ENCODE measurements around the gene CDCA3.
"Not testable (repeated sequence)": the region's sequence is repeated elsewhere in the genome, so short reads cannot be mapped to it uniquely, and the experiment has no call there.

CDCA3 gene

DNA sequence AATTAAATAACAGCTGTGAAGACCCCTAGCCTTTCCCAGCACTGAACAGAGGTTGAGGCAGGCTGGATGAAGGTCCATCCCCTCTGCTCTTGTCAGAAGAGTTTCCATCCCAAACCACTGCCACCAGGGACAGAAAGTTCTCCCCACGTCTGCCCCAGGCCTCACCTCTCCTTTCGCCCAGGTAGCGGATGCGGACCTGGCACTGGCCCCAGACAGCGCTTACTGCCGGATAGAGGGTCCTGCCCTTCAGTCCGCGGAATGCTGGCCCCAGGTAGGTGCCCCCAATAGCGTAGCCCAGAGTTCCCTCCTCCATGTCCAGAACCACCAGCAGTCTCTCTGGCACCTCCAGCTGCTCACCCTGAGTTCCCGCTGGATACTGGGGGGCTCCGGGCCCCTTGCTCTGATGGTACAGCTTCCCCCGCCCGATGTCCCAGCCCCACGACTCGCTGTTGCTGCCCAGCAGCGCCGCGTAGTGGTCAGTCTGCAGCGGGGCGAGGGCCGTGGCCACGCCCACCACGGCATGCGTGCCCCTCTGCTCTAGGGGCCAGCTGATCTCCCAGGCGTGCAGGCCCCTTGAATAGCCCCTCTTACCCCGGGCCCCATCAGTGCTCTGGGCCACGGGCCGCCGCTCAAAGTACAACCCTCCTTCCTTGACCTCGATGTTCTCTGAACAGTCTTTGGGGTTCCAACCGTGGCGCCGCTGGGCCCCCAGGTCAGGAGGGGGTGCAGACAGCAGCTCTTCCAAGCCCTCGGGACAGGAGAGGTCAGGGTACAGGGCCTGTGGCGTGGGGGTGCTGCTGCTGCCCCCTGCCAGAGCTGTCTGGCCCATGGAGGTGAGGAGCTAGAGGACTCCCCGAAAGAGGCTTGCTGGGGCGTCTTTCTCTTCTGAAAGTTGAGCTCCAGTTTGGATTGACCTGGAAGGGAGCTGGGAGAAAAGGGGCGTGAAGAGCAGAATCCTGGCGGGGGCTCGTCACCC, 21.3 kb upstream of the CDCA3 start:
- DNase-seq, result peak; percentile 82

DNA sequence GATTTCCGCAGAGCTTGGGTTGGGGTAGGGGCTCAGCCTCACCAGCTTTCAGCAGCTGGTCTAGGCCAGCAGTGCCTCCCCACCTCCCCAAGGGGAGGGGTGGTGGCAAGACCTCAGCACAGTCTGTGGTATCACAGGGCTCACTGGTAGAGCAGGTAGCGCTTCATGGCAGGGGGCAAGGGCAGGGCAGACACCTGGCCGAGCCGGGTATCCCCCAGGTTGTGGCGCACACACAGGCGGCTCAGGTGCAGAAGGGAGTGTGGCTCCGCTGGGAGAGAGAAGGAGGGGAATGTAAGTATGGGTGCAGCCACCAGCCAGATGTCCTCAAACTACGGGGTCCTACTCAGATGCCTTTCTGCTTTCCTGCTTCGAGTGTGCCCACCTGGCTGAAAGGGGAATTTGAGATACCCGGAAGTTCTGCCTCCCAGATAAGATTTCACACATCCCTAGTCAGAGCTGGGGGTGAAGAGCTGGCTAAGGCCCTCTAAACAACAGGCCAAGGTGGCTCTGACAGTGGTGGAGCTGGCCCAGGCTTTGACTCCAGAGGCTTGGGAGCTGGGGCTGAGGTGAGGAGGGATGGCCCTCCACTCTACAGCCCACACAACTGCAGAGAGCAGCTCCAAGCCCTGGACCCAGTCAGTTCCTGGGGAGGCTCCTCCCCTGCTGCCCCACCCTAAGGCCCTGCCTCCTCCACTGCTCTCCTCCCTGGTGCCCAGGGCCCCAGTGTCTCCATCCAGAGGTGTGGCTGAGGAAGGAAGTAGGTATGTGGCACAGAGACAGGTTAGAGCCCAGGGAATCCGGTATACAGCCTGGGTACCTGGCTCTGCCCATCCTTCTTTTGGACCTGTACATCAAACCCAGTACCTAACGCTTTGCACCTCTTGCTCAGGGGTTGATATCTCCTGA, 20.2 kb upstream of the CDCA3 start:
- no peak for DNase-seq

GRCh38 chr12:6870304-6870703, 19.2 kb upstream of the CDCA3 start:
- not testable (repeated sequence) for DNase-seq

GRCh38 chr12:6869049-6870021, 18.2 kb upstream of the CDCA3 start:
- peak; percentile 79 for DNase-seq

- no peak for DNase-seq
Observed at GRCh38 chr12:6868211-6869048, 17.3 kb upstream of the CDCA3 start.

GRCh38 chr12:6867413-6868210, 16.5 kb upstream of the CDCA3 start, which contains the start of gene TPI1:
Gene TPI1 (plus strand): TSS chr12:6867531. CDS start chr12:6867567, 36 bp downstream.
- peak; percentile 82 for DNase-seq

DNA sequence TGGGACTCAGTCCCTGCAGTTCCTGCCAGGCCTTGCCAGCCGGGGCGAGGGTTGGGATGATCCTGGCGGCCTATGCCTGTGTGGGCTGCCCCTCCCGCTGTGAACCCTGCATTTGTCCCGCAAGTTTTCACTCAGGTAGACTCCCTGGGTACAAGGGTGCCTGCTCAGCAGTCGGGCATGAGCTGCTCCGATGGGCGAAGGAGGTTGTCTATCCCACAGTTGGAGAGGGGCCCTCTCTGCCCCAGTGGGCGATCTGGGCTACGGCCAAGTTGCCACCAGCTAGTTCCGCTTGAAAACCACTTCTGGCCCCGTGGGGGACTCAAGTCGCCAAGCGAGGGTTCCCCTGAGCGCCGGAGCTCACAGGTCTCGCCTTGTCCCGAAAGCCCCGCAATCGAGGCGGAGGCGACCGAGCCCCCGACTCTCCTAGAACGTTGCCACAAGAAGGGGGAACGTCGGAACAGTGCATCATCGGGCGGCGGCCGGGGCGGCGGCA, 15.9 kb upstream of the CDCA3 start:
- DNase-seq, result no peak

GRCh38 chr12:6866163-6866919, 15.3 kb upstream of the CDCA3 start:
- no peak for DNase-seq

DNA sequence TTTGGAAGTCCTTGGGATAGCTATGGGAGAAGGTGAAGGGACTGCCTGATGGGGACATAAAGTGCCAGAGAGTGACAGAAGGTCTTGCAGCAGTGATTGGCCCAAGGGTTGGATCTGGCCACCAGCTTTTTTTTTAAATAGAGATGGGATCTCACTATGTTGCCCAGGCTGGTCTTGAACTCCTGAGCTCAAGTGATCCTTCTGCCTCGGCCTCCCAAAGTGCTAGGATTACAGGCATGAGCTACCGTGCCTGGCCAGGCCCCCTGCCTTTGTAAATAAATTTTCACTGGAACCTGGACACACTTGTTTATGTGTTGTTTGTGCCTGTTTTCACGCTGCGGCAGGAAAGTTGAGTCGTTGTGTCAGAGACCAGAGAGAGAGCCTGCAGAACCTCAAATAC, 14.2 kb upstream of the CDCA3 start:
- DNase-seq, result not testable (repeated sequence)

GRCh38 chr12:6863586-6864321, 12.7 kb upstream of the CDCA3 start:
- no peak for DNase-seq

- no peak for DNase-seq
Observed at GRCh38 chr12:6863033-6863432, 11.9 kb upstream of the CDCA3 start.

GRCh38 chr12:6861391-6861790, 10.3 kb upstream of the CDCA3 start:
- DNase-seq, result no peak

DNA sequence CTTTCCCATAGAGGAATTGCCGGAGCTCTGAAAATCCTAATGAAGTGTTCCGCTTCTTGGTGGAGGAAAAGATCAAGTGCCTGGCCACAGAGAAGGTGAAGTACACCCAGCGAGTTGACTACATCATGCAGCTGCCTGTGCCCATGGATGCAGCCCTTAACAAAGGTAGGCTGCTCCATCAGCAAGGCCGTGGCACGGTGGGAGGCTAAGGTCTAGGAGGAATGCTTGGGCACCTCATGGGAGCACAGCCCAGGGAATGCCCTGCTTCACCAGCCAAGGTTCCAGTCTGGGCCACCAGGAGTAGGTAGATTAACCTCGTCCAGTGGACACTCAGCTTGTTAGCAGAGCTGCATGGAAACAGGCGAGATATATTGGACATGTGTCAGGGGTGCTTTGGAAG, 9.9 kb upstream of the CDCA3 start:
- no peak for DNase-seq

- no peak for DNase-seq
Observed at GRCh38 chr12:6860116-6860515, 9.0 kb upstream of the CDCA3 start.

GRCh38 chr12:6858799-6859198, 7.7 kb upstream of the CDCA3 start:
- DNase-seq, result no peak

GRCh38 chr12:6855322-6855721, 4.2 kb upstream of the CDCA3 start:
- DNase-seq, result no peak

- DNase-seq, result no peak
Observed at GRCh38 chr12:6854036-6854435, 3.0 kb upstream of the CDCA3 start.

DNA sequence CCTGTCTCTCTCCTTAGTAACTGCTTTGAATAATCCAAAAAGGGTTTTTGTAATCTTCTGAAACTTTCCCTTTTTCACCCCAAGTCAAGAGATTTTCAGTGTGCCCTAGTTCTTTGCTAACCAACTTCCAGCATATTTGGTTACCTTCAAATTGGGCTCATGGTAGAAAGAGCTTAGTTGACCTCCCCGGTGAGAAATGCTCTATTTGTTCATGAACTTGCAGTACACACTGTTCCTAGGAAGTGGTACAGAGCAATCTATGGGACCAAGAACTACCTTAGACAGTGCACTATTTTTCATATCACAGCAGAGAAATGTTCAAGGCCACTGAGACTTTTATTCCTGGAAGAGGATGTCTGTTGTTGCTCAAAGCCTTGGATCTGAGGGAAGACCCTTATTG, 2.5 kb upstream of the CDCA3 start:
- no peak for DNase-seq
